SH-SY5Y (cell line): ENCODE results near the gene C2CD5.

Source experiments
- GATA2 ChIP-seq: IDR thresholded peaks from 2 replicates; pipeline ENCODE4 v1.6.1; 2011; ENCODE audit warnings: mild to moderate bottlenecking, low read depth, low read length
- GATA3 ChIP-seq: IDR thresholded peaks from 2 replicates; pipeline ENCODE4 v1.6.1; 2011; ENCODE audit warnings: low read depth, mild to moderate bottlenecking, low read length, moderate library complexity

DNA sequence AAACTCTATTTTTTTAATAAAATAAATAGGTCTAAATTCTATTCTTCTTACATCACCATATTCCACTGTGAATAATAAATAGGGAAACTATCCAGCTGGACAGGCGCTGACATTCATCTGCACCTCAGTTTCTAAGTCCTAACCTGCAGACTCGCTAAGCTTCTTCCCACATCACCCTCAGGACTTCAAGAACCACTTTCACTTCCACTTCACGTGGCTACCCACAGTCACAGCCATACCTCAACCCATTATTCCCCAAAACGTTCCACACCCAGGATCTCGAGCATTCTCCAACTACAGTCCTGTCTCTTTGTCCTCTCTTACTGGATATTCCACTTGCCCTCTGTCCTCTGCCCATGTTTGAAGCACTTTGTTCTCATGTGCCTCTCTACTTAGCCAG, 71.1 kb downstream of the C2CD5 start:
- TF ChIP-seq GATA2 (no peak), GATA3 (no peak)
